Measurements from ENCODE around the gene NQO1. TPM values are rescaled to one million over a fixed set of nuclear protein-coding genes. Genes with fewer than 3 reads are reported as not detected.
"Not testable (repeated sequence)": the region's sequence is repeated elsewhere in the genome, so short reads cannot be mapped to it uniquely, and the experiment has no call there.

NQO1 gene
- total RNA-seq, 2 experiments from 2014 or later, result 18.3 to 20.1 TPM

- DNase-seq; H3K4me3 Mint-ChIP-seq; H3K27ac Mint-ChIP-seq; ATAC-seq; H3K9me3 Mint-ChIP-seq (ENCODE audit: insufficient read depth); POLR2A ChIA-PET; H3K27me3 Mint-ChIP-seq (ENCODE audit: low read depth): not testable (repeated sequence)
- CTCF ChIA-PET, result interaction anchor here (0.9 kb wide), 1 partner anchor 48 kb away, joined by 4 read pairs; no protein-coding TSS in a partner anchor
- peaks cover 35% of the 10 kb centered on the region for H3K4me1 Mint-ChIP-seq (ENCODE audit: low read depth)
- H3K36me3 Mint-ChIP-seq (ENCODE audit: low read depth), result peaks cover 16% of the 10 kb centered on the region
Observed at GRCh38 chr16:69757375-69757774, 31.0 kb upstream of the NQO1 start.

GRCh38 chr16:69756705-69757104 lies 30.3 kb upstream of the NQO1 start:
- DNase-seq (no peak), ATAC-seq (no peak)
- H3K4me3 Mint-ChIP-seq, result no peak overlapping the region
- H3K36me3 Mint-ChIP-seq (ENCODE audit: low read depth), result peaks cover 19% of the 10 kb centered on the region
- ChIA-PET CTCF (interaction anchor here (0.8 to 0.9 kb wide), 2 partner anchors 47 to 361 kb away, joined by 3 to 4 read pairs; no protein-coding TSS in a partner anchor), POLR2A (no interaction called here)
- H3K9me3 Mint-ChIP-seq (ENCODE audit: insufficient read depth), result no peaks in the 10 kb centered on the region
- no peaks in the 10 kb centered on the region for H3K27me3 Mint-ChIP-seq (ENCODE audit: low read depth)
- peaks cover 36% of the 10 kb centered on the region for H3K4me1 Mint-ChIP-seq (ENCODE audit: low read depth)
- no peak overlapping the region for H3K27ac Mint-ChIP-seq

DNA sequence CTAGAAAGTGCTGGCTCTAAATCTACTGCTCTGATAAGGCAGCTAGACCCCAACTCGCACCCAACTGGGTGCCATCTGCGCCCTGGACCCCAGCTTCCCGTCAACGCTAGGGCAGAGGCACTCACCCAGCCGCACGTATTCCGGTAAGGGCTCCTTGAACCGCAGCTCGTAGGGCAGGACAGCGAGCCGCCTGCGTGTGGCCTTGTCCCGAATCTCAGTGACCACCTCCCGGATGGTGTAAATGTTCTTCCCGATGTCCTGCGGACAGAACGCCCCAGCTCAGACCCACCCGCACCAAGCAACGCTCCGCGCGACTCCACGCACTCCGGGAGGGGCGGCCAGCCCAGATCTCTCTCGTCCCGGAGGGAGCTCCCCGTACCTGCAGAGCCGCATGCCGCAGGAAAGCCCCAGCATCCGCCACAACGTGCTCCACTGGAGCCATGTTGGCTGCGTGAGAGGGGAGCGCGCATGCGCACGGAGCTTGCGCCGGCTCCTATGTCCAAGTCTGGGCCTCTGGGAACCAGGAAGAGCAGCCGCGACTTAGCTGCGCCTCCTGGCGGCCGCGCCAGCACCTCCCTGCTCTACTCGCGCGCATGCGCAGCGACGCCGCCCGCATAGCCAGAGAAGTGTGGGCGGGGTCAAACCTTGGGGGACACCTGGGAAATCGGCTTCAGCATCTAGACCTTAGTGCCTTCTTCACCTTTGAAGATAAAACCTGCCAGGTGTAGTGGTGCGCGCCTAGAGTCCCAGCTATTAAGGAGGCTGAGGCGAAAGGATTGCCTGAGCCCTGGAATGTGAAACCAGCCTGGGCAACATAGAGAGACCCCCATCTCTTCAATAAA lies 28.3 kb upstream of the NQO1 start, which contains the start of gene NOB1:
NOB1 (minus strand) TSS at position 458 of the 842 bp plus-strand sequence; CDS start at position 442, 16 bp downstream.
- Mint-ChIP-seq H3K36me3 (ENCODE audit: low read depth) (peaks cover 29% of the 10 kb centered on the region), H3K9me3 (ENCODE audit: insufficient read depth) (no peaks in the 10 kb centered on the region), H3K4me3 (peak within 1 kb of the TSS; percentile 100), H3K27ac (peak within 1 kb of the TSS; percentile 98), H3K4me1 (ENCODE audit: low read depth) (peaks cover 30% of the 10 kb centered on the region), H3K27me3 (ENCODE audit: low read depth) (no peaks in the 10 kb centered on the region)
- ATAC-seq (peak; percentile 99), DNase-seq (peak; percentile 97)
- ChIA-PET POLR2A (interaction anchor here (0.6 to 2.6 kb wide), 15 partner anchors 8 to 561 kb away, joined by 3 to 35 read pairs (median 3); partner anchors contain the start of genes NQO1 and WWP2), CTCF (interaction anchor here (0.7 to 3.3 kb wide), 41 partner anchors 8 to 416 kb away, joined by 3 to 77 read pairs (median 4); partner anchors contain the start of genes COG8, NQO1 and WWP2)

- H3K4me1 Mint-ChIP-seq (ENCODE audit: low read depth), result peaks cover 30% of the 10 kb centered on the region
- no peaks in the 10 kb centered on the region for H3K27me3 Mint-ChIP-seq (ENCODE audit: low read depth)
- ChIA-PET CTCF (interaction anchor here (0.7 to 3.3 kb wide), 38 partner anchors 8 to 415 kb away, joined by 3 to 77 read pairs (median 4); partner anchors contain the start of genes COG8, NQO1 and WWP2), POLR2A (interaction anchor here (0.6 to 2.6 kb wide), 11 partner anchors 9 to 561 kb away, joined by 3 to 35 read pairs (median 4); partner anchors contain the start of genes NQO1 and WWP2)
- ATAC-seq, result no peak
- peak overlapping the region; percentile 100 for H3K4me3 Mint-ChIP-seq
- H3K9me3 Mint-ChIP-seq (ENCODE audit: insufficient read depth), result no peaks in the 10 kb centered on the region
- H3K36me3 Mint-ChIP-seq (ENCODE audit: low read depth), result peaks cover 33% of the 10 kb centered on the region
- DNase-seq, result no peak
- H3K27ac Mint-ChIP-seq, result peak overlapping the region; percentile 98
Observed at GRCh38 chr16:69754143-69754468, 27.7 kb upstream of the NQO1 start.

DNA sequence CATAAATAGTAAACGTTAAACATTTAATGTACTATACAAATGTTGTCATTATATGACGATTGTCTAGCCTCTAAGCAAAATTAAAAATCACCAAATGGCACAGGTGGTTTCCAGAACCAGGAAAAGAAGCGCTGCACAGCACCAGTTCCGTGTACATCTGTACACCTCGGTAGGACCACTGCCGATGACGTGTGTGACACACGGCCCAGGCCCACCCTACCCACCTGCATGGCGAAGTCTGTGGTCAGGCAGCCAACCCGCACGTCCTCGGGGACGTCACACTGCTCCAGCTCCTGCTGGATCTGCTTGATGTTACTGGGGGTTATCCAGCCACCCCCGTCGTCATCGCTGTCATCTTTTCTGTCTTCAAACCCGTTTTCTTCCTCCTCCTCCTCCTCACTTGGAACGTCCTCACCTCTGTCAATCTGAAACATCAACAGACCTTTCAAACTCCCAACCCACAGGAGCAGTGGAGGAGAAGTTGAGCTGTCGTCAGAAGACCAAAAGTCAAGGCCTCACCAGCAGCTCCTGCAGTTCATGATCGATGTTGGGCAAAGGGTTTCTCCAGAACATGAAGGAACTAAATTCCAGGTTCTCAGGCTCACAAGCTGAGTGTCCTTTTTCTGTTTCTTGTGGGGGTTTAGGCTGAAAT lies 22.5 kb upstream of the NQO1 start:
- ATAC-seq, result no peak
- POLR2A ChIA-PET, result no interaction called here
- Mint-ChIP-seq H3K27ac (no peak overlapping the region), H3K36me3 (ENCODE audit: low read depth) (peaks cover 71% of the 10 kb centered on the region), H3K4me3 (no peak overlapping the region), H3K27me3 (ENCODE audit: low read depth) (no peaks in the 10 kb centered on the region), H3K4me1 (ENCODE audit: low read depth) (peaks cover 20% of the 10 kb centered on the region), H3K9me3 (ENCODE audit: insufficient read depth) (no peaks in the 10 kb centered on the region)
- DNase-seq, result no peak
- CTCF ChIA-PET, result interaction anchor here (1.3 to 1.6 kb wide), 2 partner anchors 40 to 353 kb away, joined by 4 to 5 read pairs; no protein-coding TSS in a partner anchor

DNA sequence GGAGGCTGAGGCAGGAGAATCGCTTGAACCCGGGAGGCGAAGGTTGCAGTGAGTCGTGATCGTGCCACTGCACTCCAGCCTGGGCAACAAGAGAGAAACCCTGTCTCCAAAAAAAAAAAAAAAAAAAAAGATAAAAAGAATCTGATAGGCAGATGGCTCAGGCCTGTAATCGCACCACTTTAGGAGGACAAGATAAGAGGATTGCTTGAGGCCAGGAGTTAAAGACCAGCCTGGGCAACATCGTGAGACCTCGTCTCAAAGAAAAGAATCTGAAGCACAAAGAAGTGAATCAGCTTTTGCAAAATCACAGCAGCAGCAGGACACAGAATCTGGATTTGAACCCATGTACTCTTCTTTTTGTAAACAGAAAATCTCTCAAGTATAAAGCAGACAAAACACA lies 20.8 kb upstream of the NQO1 start:
- H3K4me1 Mint-ChIP-seq (ENCODE audit: low read depth), result peaks cover 6% of the 10 kb centered on the region
- H3K9me3 Mint-ChIP-seq (ENCODE audit: insufficient read depth), result no peaks in the 10 kb centered on the region
- ATAC-seq (no peak), DNase-seq (no peak)
- ChIA-PET CTCF (no interaction called here), POLR2A (interaction anchor here (0.5 kb wide), 1 partner anchor 220 kb away, joined by 3 read pairs; no protein-coding TSS in a partner anchor)
- H3K27ac Mint-ChIP-seq, result peak overlapping the region; percentile 0
- H3K4me3 Mint-ChIP-seq, result no peak overlapping the region
- peaks cover 77% of the 10 kb centered on the region for H3K36me3 Mint-ChIP-seq (ENCODE audit: low read depth)
- no peaks in the 10 kb centered on the region for H3K27me3 Mint-ChIP-seq (ENCODE audit: low read depth)

- ATAC-seq (no peak), DNase-seq (no peak)
- Mint-ChIP-seq H3K36me3 (ENCODE audit: low read depth) (peaks cover 78% of the 10 kb centered on the region), H3K9me3 (ENCODE audit: insufficient read depth) (no peaks in the 10 kb centered on the region), H3K27me3 (ENCODE audit: low read depth) (no peaks in the 10 kb centered on the region), H3K27ac (no peak overlapping the region), H3K4me1 (ENCODE audit: low read depth) (peaks cover 4% of the 10 kb centered on the region), H3K4me3 (no peak overlapping the region)
- CTCF ChIA-PET, result interaction anchor here (2.4 kb wide), 1 partner anchor 9 kb away, joined by 13 read pairs; the partner anchor contains the start of gene NOB1
- POLR2A ChIA-PET, result interaction anchor here (0.8 kb wide), 2 partner anchors 9 to 13 kb away, joined by 3 read pairs; partner anchors contain the start of gene NOB1
Observed at GRCh38 chr16:69745959-69746358, 19.6 kb upstream of the NQO1 start.

DNA sequence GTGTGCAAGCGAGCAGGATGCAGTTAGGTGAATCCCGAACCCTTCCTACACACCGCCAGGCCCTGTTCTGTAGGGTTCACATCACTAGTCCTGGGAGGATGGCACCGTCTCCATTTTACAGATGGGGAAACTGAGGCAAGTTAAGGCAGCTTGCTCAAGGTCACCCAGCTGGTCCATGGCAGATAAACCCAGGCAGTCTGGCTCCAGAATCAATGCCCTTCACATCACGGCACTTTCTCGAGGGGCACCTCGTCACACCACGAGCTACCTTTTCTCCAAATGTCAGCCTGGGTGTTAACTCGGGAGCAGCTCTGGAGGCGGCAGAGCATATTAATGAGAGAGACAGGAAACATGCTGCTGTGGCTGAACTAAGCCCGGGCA lies 18.9 kb upstream of the NQO1 start:
- POLR2A ChIA-PET, result interaction anchor here (0.8 kb wide), 2 partner anchors 10 to 14 kb away, joined by 3 read pairs; partner anchors contain the start of gene NOB1
- DNase-seq (no peak), ATAC-seq (no peak)
- H3K9me3 Mint-ChIP-seq (ENCODE audit: insufficient read depth), result no peaks in the 10 kb centered on the region
- peaks cover 75% of the 10 kb centered on the region for H3K36me3 Mint-ChIP-seq (ENCODE audit: low read depth)
- no peaks in the 10 kb centered on the region for H3K27me3 Mint-ChIP-seq (ENCODE audit: low read depth)
- peaks cover 2% of the 10 kb centered on the region for H3K4me1 Mint-ChIP-seq (ENCODE audit: low read depth)
- no peak overlapping the region for H3K4me3 Mint-ChIP-seq
- CTCF ChIA-PET, result interaction anchor here (2.4 kb wide), 1 partner anchor 9 kb away, joined by 13 read pairs; the partner anchor contains the start of gene NOB1
- no peak overlapping the region for H3K27ac Mint-ChIP-seq

GRCh38 chr16:69744363-69745231 lies 18.2 kb upstream of the NQO1 start:
- ChIA-PET POLR2A (no interaction called here), CTCF (interaction anchor here (2.4 kb wide), 1 partner anchor 10 kb away, joined by 13 read pairs; the partner anchor contains the start of gene NOB1)
- Mint-ChIP-seq H3K4me1 (ENCODE audit: low read depth) (peaks cover 2% of the 10 kb centered on the region), H3K36me3 (ENCODE audit: low read depth) (peaks cover 81% of the 10 kb centered on the region), H3K4me3 (no peak overlapping the region), H3K9me3 (ENCODE audit: insufficient read depth) (no peaks in the 10 kb centered on the region), H3K27ac (no peak overlapping the region), H3K27me3 (ENCODE audit: low read depth) (no peaks in the 10 kb centered on the region)
- ATAC-seq (no peak), DNase-seq (no peak)

GRCh38 chr16:69741951-69742904 lies 15.9 kb upstream of the NQO1 start:
- ChIA-PET CTCF (no interaction called here), POLR2A (no interaction called here)
- H3K4me1 Mint-ChIP-seq (ENCODE audit: low read depth), result peaks cover 1% of the 10 kb centered on the region
- no peak overlapping the region for H3K4me3 Mint-ChIP-seq
- H3K27ac Mint-ChIP-seq, result no peak overlapping the region
- ATAC-seq (no peak), DNase-seq (no peak)
- H3K36me3 Mint-ChIP-seq (ENCODE audit: low read depth), result peaks cover 61% of the 10 kb centered on the region
- H3K27me3 Mint-ChIP-seq (ENCODE audit: low read depth), result no peaks in the 10 kb centered on the region
- no peaks in the 10 kb centered on the region for H3K9me3 Mint-ChIP-seq (ENCODE audit: insufficient read depth)
